ENCODE data around the gene ZNF813. TPM values are rescaled to one million over a fixed set of nuclear protein-coding genes. Genes with fewer than 3 reads are reported as not detected.

ZNF813 gene
- total and polyA plus RNA-seq, 9 of the 15 experiments (the other 6 are each of a cell fraction or from before 2014, with no cell fraction given) = 1.3 to 8.0 (median 5.3) TPM

- TF ChIP-seq XRCC3 (IDR thresholded peaks at IDR 0.05) (no peak), GTF3C2 (IDR thresholded peaks at IDR 0.05; ENCODE audit: borderline replicate concordance, extremely low read depth, insufficient read length) (no peak), MAFF (IDR thresholded peaks at IDR 0.05; ENCODE audit: low read length) (no peak), BRCA1 (IDR thresholded peaks at IDR 0.05) (no peak), BRCA1 (CRISPR knock-in tag; IDR thresholded peaks at IDR 0.05) (no peak), MEF2A (IDR thresholded peaks at IDR 0.05; ENCODE audit: control insufficient read depth, low read depth, low read length) (no peak), ZNF354B (CRISPR knock-in tag; IDR thresholded peaks at IDR 0.05) (no peak), ZNF140 (CRISPR knock-in tag; IDR thresholded peaks at IDR 0.05) (no peak), CHCHD3 (CRISPR knock-in tag; IDR thresholded peaks at IDR 0.05) (no peak), ZKSCAN3 (CRISPR knock-in tag; IDR thresholded peaks at IDR 0.05) (no peak), SNAPC5 (CRISPR knock-in tag; IDR thresholded peaks at IDR 0.05) (no peak), GTF2E2 (tag; IDR thresholded peaks at IDR 0.05) (no peak), NCOA4 (IDR thresholded peaks at IDR 0.05; ENCODE audit: partially characterized antibody) (no peak), HBP1 (CRISPR knock-in tag; IDR thresholded peaks at IDR 0.05) (no peak), ESRRA (IDR thresholded peaks at IDR 0.05; ENCODE audit: borderline replicate concordance, low read depth) (peak; percentile 60; the same call in 1 of the 2 replicates), SMARCC2 (IDR thresholded peaks at IDR 0.05; ENCODE audit: low read depth) (no peak), CEBPG (CRISPR knock-in tag; IDR thresholded peaks at IDR 0.05) (no peak), CEBPG (tag; conservative IDR thresholded peaks at IDR 0.05 in 1 of 2, IDR thresholded peaks at IDR 0.05 in 1 of 2) (no peak), ZNF79 (CRISPR knock-in tag; IDR thresholded peaks at IDR 0.05; ENCODE audit: low read depth) (no peak), U2AF2 (optimal IDR thresholded peaks at IDR 0.05; ENCODE audit: low read depth, low read length) (no peak), PHTF2 (CRISPR knock-in tag; IDR thresholded peaks at IDR 0.05) (no peak), ZNF740 (CRISPR knock-in tag; IDR thresholded peaks at IDR 0.05) (no peak; the same call in 1 of the 2 replicates), ZNF740 (tag; IDR thresholded peaks at IDR 0.05) (no peak), SREBF2 (CRISPR knock-in tag; IDR thresholded peaks at IDR 0.05) (no peak), NUFIP1 (IDR thresholded peaks at IDR 0.05; ENCODE audit: partially characterized antibody) (no peak)
Measured at GRCh38 chr19:53520547-53521372, 53.2 kb downstream of the ZNF813 start (continued).

All from K562 (cell line).